ENCODE results near the gene MYO18A. TPM values are rescaled to one million over a fixed set of nuclear protein-coding genes. Genes with fewer than 3 reads are reported as not detected.
"Not testable (repeated sequence)": the region's sequence is repeated elsewhere in the genome, so short reads cannot be mapped to it uniquely, and the experiment has no call there.

The MYO18A gene
- total RNA-seq, 4 donors from 2014 or later, result 46.7 to 82.7 (median 64.6) TPM

- Histone ChIP-seq H3K36me3 (no peaks in the 10 kb centered on the region), H3K27me3 (no peaks in the 10 kb centered on the region), H3K4me1 (no peaks in the 10 kb centered on the region), H3K4me3 (no peak overlapping the region), H3K9me3 (no peaks in the 10 kb centered on the region), H3K27ac (replicated peaks in 1 of 4) (no peak overlapping the region)
- DNase-seq (ENCODE audit: extremely low spot score), result no peak
- WGBS, result 100% methylated on average over 1 of the region's 1 CpG
- intact Hi-C loops (cut with DNase I), result no loop called here
- TF ChIP-seq EP300 (IDR thresholded peaks at IDR 0.05) (no peak), POLR2AphosphoS5 (IDR thresholded peaks at IDR 0.05) (no peak), POLR2A (IDR thresholded peaks at IDR 0.05; ENCODE audit: low read depth) (no peak), CTCF (IDR thresholded peaks at IDR 0.05) (no peak)
Observed at GRCh38 chr17:29212094-29212631, 32.0 kb upstream of the MYO18A start.

- Histone ChIP-seq H3K4me3 (no peak overlapping the region), H3K27ac (replicated peaks in 1 of 4) (no peak overlapping the region), H3K27me3 (no peaks in the 10 kb centered on the region), H3K36me3 (no peaks in the 10 kb centered on the region), H3K4me1 (no peaks in the 10 kb centered on the region), H3K9me3 (no peaks in the 10 kb centered on the region)
- intact Hi-C loops (cut with DNase I), result no loop called here
- no peak for DNase-seq (ENCODE audit: extremely low spot score)
- TF ChIP-seq POLR2AphosphoS5 (IDR thresholded peaks at IDR 0.05) (no peak), EP300 (IDR thresholded peaks at IDR 0.05) (no peak), CTCF (IDR thresholded peaks at IDR 0.05) (no peak), POLR2A (IDR thresholded peaks at IDR 0.05; ENCODE audit: low read depth) (no peak)
- 68% methylated on average over 2 of the region's 2 CpGs for WGBS
Observed at GRCh38 chr17:29210879-29211278, 30.7 kb upstream of the MYO18A start.

GRCh38 chr17:29209073-29209472 is 28.9 kb upstream of the MYO18A start:
- Histone ChIP-seq H3K4me3 (no peak overlapping the region), H3K4me1 (no peaks in the 10 kb centered on the region), H3K27me3 (no peaks in the 10 kb centered on the region), H3K36me3 (no peaks in the 10 kb centered on the region), H3K9me3 (no peaks in the 10 kb centered on the region), H3K27ac (replicated peaks in 1 of 4) (no peak overlapping the region)
- WGBS, result 89% methylated on average over 5 of the region's 5 CpGs
- TF ChIP-seq EP300 (IDR thresholded peaks at IDR 0.05) (no peak), POLR2AphosphoS5 (IDR thresholded peaks at IDR 0.05) (no peak)
- intact Hi-C loops (cut with DNase I), result no loop called here
- no peak for DNase-seq (ENCODE audit: extremely low spot score)

- Histone ChIP-seq H3K27me3 (no peaks in the 10 kb centered on the region), H3K9me3 (no peaks in the 10 kb centered on the region), H3K27ac (replicated peaks in 1 of 4) (no peak overlapping the region), H3K4me3 (no peak overlapping the region), H3K4me1 (no peaks in the 10 kb centered on the region), H3K36me3 (no peaks in the 10 kb centered on the region)
- 85% methylated on average over 2 of the region's 2 CpGs for WGBS
- no peak for DNase-seq (ENCODE audit: extremely low spot score)
- TF ChIP-seq CTCF (IDR thresholded peaks at IDR 0.05), result no peak
- TF ChIP-seq EP300 (IDR thresholded peaks at IDR 0.05), result no peak
- no peak for TF ChIP-seq POLR2A (IDR thresholded peaks at IDR 0.05; ENCODE audit: low read depth)
- no peak for TF ChIP-seq POLR2AphosphoS5 (IDR thresholded peaks at IDR 0.05)
- intact Hi-C loops (cut with DNase I), result no loop called here
Observed at GRCh38 chr17:29207975-29208374, 27.8 kb upstream of the MYO18A start.

- no peaks in the 10 kb centered on the region for H3K9me3 ChIP-seq
- no peaks in the 10 kb centered on the region for H3K4me1 ChIP-seq
- 88% methylated on average over 2 of the region's 2 CpGs for WGBS
- TF ChIP-seq POLR2A (IDR thresholded peaks at IDR 0.05; ENCODE audit: low read depth), result no peak
- TF ChIP-seq EP300 (IDR thresholded peaks at IDR 0.05), result no peak
- TF ChIP-seq CTCF (IDR thresholded peaks at IDR 0.05), result no peak
- TF ChIP-seq POLR2AphosphoS5 (IDR thresholded peaks at IDR 0.05), result no peak
- no peaks in the 10 kb centered on the region for H3K27me3 ChIP-seq
- no peak for DNase-seq (ENCODE audit: extremely low spot score)
- no peak overlapping the region for H3K4me3 ChIP-seq
- no peak overlapping the region for H3K27ac ChIP-seq (replicated peaks in 1 of 4)
- intact Hi-C loops (cut with DNase I), result no loop called here
- H3K36me3 ChIP-seq, result no peaks in the 10 kb centered on the region
Observed at GRCh38 chr17:29205047-29205446, 24.8 kb upstream of the MYO18A start.

GRCh38 chr17:29204068-29204804 is 24.0 kb upstream of the MYO18A start:
- H3K27ac ChIP-seq (replicated peaks in 1 of 4); H3K4me3 ChIP-seq; H3K4me1 ChIP-seq; H3K27me3 ChIP-seq; H3K9me3 ChIP-seq; H3K36me3 ChIP-seq; DNase-seq (ENCODE audit: extremely low spot score); intact Hi-C loops (cut with DNase I): not testable (repeated sequence)
- 88% methylated on average over 16 of the region's 16 CpGs for WGBS

All from esophagus muscularis mucosa (tissue), 4 donors.